Measurements from ENCODE around the gene DAPP1. TPM values are rescaled to one million over a fixed set of nuclear protein-coding genes. Genes with fewer than 3 reads are reported as not detected.

The DAPP1 gene
- total and polyA plus RNA-seq, 2 experiments from 2014 or later: 0.09 TPM; not detected in 1

- H3K9me3 ChIP-seq (ENCODE audit: low read depth): no peaks in the 10 kb centered on the region
- peak; percentile 92 to 95 for DNase-seq (ENCODE audit: low read depth in 1 of 2, low spot score in 1 of 2)
- H3K27ac ChIP-seq: peak within 1 kb of the TSS; percentile 95
- H3K36me3 ChIP-seq: no peaks in the 10 kb centered on the region
- no peaks in the 10 kb centered on the region for H3K27me3 ChIP-seq
- TF ChIP-seq, protein P1, sequence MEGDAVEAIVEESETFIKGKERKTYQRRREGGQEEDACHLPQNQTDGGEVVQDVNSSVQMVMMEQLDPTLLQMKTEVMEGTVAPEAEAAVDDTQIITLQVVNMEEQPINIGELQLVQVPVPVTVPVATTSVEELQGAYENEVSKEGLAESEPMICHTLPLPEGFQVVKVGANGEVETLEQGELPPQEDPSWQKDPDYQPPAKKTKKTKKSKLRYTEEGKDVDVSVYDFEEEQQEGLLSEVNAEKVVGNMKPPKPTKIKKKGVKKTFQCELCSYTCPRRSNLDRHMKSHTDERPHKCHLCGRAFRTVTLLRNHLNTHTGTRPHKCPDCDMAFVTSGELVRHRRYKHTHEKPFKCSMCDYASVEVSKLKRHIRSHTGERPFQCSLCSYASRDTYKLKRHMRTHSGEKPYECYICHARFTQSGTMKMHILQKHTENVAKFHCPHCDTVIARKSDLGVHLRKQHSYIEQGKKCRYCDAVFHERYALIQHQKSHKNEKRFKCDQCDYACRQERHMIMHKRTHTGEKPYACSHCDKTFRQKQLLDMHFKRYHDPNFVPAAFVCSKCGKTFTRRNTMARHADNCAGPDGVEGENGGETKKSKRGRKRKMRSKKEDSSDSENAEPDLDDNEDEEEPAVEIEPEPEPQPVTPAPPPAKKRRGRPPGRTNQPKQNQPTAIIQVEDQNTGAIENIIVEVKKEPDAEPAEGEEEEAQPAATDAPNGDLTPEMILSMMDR (IDR thresholded peaks at IDR 0.05; ENCODE audit: low read depth, low read length): no peak
- peaks cover 8% of the 10 kb centered on the region for H3K4me1 ChIP-seq (ENCODE audit: low read depth)
- H3K4me3 ChIP-seq: peak within 1 kb of the TSS; percentile 99
Observed at GRCh38 chr4:99894161-99894997, 77.8 kb downstream of the DAPP1 start, which contains the start of gene LAMTOR3. TSS of gene LAMTOR3 (minus strand) at chr4:99894427. CDS start at chr4:99893963, 464 bp downstream.

DNA sequence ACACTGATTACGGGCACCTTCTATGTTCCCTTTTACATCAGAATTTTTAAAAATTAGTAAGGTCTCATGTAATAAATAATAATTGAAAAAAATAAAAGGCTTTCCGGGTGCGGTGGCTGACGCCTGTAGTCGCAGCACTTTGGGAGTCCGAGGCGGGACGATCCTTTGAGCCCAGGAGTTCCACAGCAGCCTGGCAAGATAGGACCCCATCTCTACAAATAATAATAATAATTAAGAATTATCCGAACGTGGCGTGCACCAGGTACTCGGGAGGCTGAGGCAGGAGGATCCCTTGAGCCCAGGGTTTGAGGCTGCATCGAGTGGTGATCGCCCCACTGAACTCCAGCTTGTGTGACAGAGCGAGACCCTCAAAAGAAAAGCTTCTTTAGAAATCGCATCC is 78.4 kb downstream of the DAPP1 start:
- DNase-seq (ENCODE audit: low read depth in 1 of 2, low spot score in 1 of 2): no peak
- H3K4me3 ChIP-seq: peak overlapping the region; percentile 99
- H3K27ac ChIP-seq: peak overlapping the region; percentile 95
- TF ChIP-seq, protein P1 (IDR thresholded peaks at IDR 0.05; ENCODE audit: low read depth, low read length): no peak
- H3K9me3 ChIP-seq (ENCODE audit: low read depth): no peaks in the 10 kb centered on the region
- peaks cover 8% of the 10 kb centered on the region for H3K4me1 ChIP-seq (ENCODE audit: low read depth)
- H3K27me3 ChIP-seq: no peaks in the 10 kb centered on the region
- peaks cover 4% of the 10 kb centered on the region for H3K36me3 ChIP-seq

DNA sequence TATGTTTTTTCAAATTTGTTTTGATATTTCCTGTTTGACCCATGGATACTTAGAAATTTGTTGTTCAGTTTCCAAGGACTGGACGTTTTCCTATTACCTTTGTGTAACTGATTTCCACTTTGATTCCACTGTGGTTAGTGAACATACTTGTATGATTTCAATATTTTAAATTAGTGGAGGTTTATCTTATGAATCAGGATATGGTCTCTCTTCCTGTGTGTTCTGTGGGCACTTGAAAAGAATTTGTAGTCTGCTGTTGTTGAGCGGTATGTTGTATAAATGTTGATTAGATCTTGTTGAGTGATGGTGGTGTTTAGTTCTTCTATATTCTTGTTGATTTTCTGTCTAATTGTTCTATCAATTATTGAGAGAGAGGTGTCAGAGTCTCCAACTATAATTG is 98.8 kb downstream of the DAPP1 start:
- TF ChIP-seq, protein P1 (IDR thresholded peaks at IDR 0.05; ENCODE audit: low read depth, low read length): no peak
- no peak overlapping the region for H3K27ac ChIP-seq
- peaks cover 20% of the 10 kb centered on the region for H3K36me3 ChIP-seq
- H3K4me1 ChIP-seq (ENCODE audit: low read depth): no peaks in the 10 kb centered on the region
- H3K27me3 ChIP-seq: no peaks in the 10 kb centered on the region
- no peaks in the 10 kb centered on the region for H3K9me3 ChIP-seq (ENCODE audit: low read depth)
- no peak for DNase-seq (ENCODE audit: low read depth in 1 of 2, low spot score in 1 of 2)
- H3K4me3 ChIP-seq: no peak overlapping the region

GRCh38 chr4:99917575-99917974 is 100.9 kb downstream of the DAPP1 start:
- Histone ChIP-seq H3K27me3 (no peaks in the 10 kb centered on the region), H3K4me3 (no peak overlapping the region), H3K9me3 (ENCODE audit: low read depth) (no peaks in the 10 kb centered on the region), H3K4me1 (ENCODE audit: low read depth) (no peaks in the 10 kb centered on the region), H3K27ac (no peak overlapping the region), H3K36me3 (peaks cover 25% of the 10 kb centered on the region)
- no peak for DNase-seq (ENCODE audit: low read depth in 1 of 2, low spot score in 1 of 2)
- TF ChIP-seq, protein P1 (IDR thresholded peaks at IDR 0.05; ENCODE audit: low read depth, low read length): no peak

GRCh38 chr4:99918656-99919055 is 102.0 kb downstream of the DAPP1 start:
- H3K27ac ChIP-seq: no peak overlapping the region
- H3K4me1 ChIP-seq (ENCODE audit: low read depth): no peaks in the 10 kb centered on the region
- DNase-seq (ENCODE audit: low read depth in 1 of 2, low spot score in 1 of 2): no peak
- no peaks in the 10 kb centered on the region for H3K9me3 ChIP-seq (ENCODE audit: low read depth)
- peaks cover 30% of the 10 kb centered on the region for H3K36me3 ChIP-seq
- TF ChIP-seq, protein P1 (IDR thresholded peaks at IDR 0.05; ENCODE audit: low read depth, low read length): no peak
- H3K4me3 ChIP-seq: no peak overlapping the region
- no peaks in the 10 kb centered on the region for H3K27me3 ChIP-seq

Other genes with a start within 250 kb of the DAPP1 start
- 0.69 and 2.5 TPM in 2 replicates for gene MTTP, start 242.0 kb upstream of the DAPP1 start, total RNA-seq
- gene MTTP, start 242.0 kb upstream of the DAPP1 start, polyA plus RNA-seq: 2.0 and 2.1 TPM in 2 replicates
- 0.06 and 0.07 TPM in 2 replicates for gene C4orf54, start 159.0 kb upstream of the DAPP1 start, total RNA-seq
- not detected in 2 replicates for gene C4orf54, start 159.0 kb upstream of the DAPP1 start, polyA plus RNA-seq
- 24.8 and 36.0 TPM in 2 replicates for gene LAMTOR3, start 77.6 kb downstream of the DAPP1 start, total RNA-seq
- gene LAMTOR3, start 77.6 kb downstream of the DAPP1 start, polyA plus RNA-seq: 63.0 and 77.1 TPM in 2 replicates
- gene DNAJB14, start 129.8 kb downstream of the DAPP1 start, total RNA-seq: 15.3 and 25.5 TPM in 2 replicates
- 18.1 and 24.6 TPM in 2 replicates for gene DNAJB14, start 129.8 kb downstream of the DAPP1 start, polyA plus RNA-seq
- 123 and 130 TPM in 2 replicates for gene H2AZ1, start 133.4 kb downstream of the DAPP1 start, total RNA-seq
- gene H2AZ1, start 133.4 kb downstream of the DAPP1 start, polyA plus RNA-seq: 452 and 530 TPM in 2 replicates